Sigmoid colon (tissue), 4 donors: ENCODE data around the gene PDZD4.

ENCODE experiments used
- EP300 ChIP-seq, 4 donors: sonication (generic); formaldehyde crosslinking; IDR thresholded peaks; one replicate each; pipeline ENCODE4 v1.6.1; 2017; ENCODE audit warnings: antibody characterized with exemption in 4 of 4
- POLR2A ChIP-seq, 2 donors: fragments of 450-650 bp; IDR thresholded peaks; one replicate each; pipeline ENCODE4 v1.6.1; 2016; ENCODE audit warnings: antibody characterized with exemption in 2 of 2, mild to moderate bottlenecking in 2 of 2, moderate library complexity in 2 of 2
- POLR2AphosphoS5 ChIP-seq, 4 donors: sonication (generic); formaldehyde crosslinking; IDR thresholded peaks; one replicate each; pipeline ENCODE4 v1.6.1; 2017; ENCODE audit warnings: antibody characterized with exemption in 4 of 4
- TF ChIP-seq, protein P1 (sequence below), 4 experiments: fragments of 450-650 bp in 3 of 4; fragments of 200-600 bp in 1 of 4; IDR thresholded peaks; one replicate each; pipeline ENCODE4 v1.5.1; 2016 to 2019; ENCODE audit warnings: antibody characterized with exemption in 4 of 4, mild to moderate bottlenecking in 3 of 4, moderate library complexity in 2 of 4

GRCh38 chrX:153828723-153829548 lies 1.4 kb downstream of the PDZD4 start:
- TF ChIP-seq, protein P1, sequence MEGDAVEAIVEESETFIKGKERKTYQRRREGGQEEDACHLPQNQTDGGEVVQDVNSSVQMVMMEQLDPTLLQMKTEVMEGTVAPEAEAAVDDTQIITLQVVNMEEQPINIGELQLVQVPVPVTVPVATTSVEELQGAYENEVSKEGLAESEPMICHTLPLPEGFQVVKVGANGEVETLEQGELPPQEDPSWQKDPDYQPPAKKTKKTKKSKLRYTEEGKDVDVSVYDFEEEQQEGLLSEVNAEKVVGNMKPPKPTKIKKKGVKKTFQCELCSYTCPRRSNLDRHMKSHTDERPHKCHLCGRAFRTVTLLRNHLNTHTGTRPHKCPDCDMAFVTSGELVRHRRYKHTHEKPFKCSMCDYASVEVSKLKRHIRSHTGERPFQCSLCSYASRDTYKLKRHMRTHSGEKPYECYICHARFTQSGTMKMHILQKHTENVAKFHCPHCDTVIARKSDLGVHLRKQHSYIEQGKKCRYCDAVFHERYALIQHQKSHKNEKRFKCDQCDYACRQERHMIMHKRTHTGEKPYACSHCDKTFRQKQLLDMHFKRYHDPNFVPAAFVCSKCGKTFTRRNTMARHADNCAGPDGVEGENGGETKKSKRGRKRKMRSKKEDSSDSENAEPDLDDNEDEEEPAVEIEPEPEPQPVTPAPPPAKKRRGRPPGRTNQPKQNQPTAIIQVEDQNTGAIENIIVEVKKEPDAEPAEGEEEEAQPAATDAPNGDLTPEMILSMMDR (IDR thresholded peaks at IDR 0.05), result no peak
- TF ChIP-seq POLR2AphosphoS5 (IDR thresholded peaks at IDR 0.05), result no peak
- no peak for TF ChIP-seq POLR2A (IDR thresholded peaks at IDR 0.05)
- TF ChIP-seq EP300 (IDR thresholded peaks at IDR 0.05), result no peak
